Measurements from ENCODE around the gene ZNF280A. TPM values are rescaled to one million over a fixed set of nuclear protein-coding genes. Genes with fewer than 3 reads are reported as not detected.

Gene ZNF280A
- total and polyA plus RNA-seq, 2 experiments from 2014 or later = not detected

DNA sequence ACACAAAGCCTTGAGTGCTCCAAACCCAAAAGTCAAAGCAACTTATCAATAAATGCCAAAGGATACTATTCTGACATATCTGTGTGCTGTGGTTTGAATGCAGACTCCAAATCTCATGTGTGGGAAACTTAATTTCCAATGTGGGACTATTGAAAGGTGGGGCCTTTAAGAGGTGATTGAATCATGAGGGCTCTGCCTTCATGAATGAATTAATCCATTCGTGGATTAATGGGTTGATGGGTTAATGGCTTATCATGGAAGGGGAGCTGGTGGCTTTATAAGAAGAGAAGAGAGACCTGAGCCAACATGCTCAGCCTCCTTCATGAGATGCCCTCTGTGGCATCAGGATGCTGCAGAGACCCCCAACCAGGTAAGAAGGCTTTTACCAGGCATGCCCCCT, 16.8 kb upstream of the ZNF280A start:
- Histone ChIP-seq H3K79me2 (replicated peaks; ENCODE audit: insufficient read depth) (no peaks in the 10 kb centered on the region), H3K27ac (ENCODE audit: low read depth) (no peak overlapping the region), H2AFZ (no peak overlapping the region), H3K9me2 (ENCODE audit: insufficient read depth) (no peaks in the 10 kb centered on the region), H3K27me3 (ENCODE audit: insufficient read depth) (peaks cover 99% of the 10 kb centered on the region), H3K36me3 (ENCODE audit: insufficient read depth) (no peaks in the 10 kb centered on the region), H3K4me2 (no peak overlapping the region), H3F3A (replicated peaks; ENCODE audit: low read depth) (no peaks in the 10 kb centered on the region), H4K20me1 (replicated peaks; ENCODE audit: insufficient read depth) (no peaks in the 10 kb centered on the region), H3K4me1 (ENCODE audit: insufficient read depth) (no peaks in the 10 kb centered on the region), H3K4me3 (no peak overlapping the region)
- DNase-seq (ENCODE audit: low spot score) (no peak), ATAC-seq (no peak)
- peaks cover 10% of the 10 kb centered on the region; the same call in 2 of the 3 replicates for H3K9me3 Mint-ChIP-seq
- no peak overlapping the region for H3K27ac Mint-ChIP-seq
- TF ChIP-seq CREB1 (CRISPR knock-in tag; IDR thresholded peaks at IDR 0.05; ENCODE audit: low read depth) = no peak
- TF ChIP-seq POLR2AphosphoS5 (IDR thresholded peaks at IDR 0.05; ENCODE audit: low read depth) = no peak
- TF ChIP-seq, protein P1, sequence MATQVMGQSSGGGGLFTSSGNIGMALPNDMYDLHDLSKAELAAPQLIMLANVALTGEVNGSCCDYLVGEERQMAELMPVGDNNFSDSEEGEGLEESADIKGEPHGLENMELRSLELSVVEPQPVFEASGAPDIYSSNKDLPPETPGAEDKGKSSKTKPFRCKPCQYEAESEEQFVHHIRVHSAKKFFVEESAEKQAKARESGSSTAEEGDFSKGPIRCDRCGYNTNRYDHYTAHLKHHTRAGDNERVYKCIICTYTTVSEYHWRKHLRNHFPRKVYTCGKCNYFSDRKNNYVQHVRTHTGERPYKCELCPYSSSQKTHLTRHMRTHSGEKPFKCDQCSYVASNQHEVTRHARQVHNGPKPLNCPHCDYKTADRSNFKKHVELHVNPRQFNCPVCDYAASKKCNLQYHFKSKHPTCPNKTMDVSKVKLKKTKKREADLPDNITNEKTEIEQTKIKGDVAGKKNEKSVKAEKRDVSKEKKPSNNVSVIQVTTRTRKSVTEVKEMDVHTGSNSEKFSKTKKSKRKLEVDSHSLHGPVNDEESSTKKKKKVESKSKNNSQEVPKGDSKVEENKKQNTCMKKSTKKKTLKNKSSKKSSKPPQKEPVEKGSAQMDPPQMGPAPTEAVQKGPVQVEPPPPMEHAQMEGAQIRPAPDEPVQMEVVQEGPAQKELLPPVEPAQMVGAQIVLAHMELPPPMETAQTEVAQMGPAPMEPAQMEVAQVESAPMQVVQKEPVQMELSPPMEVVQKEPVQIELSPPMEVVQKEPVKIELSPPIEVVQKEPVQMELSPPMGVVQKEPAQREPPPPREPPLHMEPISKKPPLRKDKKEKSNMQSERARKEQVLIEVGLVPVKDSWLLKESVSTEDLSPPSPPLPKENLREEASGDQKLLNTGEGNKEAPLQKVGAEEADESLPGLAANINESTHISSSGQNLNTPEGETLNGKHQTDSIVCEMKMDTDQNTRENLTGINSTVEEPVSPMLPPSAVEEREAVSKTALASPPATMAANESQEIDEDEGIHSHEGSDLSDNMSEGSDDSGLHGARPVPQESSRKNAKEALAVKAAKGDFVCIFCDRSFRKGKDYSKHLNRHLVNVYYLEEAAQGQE (IDR thresholded peaks at IDR 0.05; ENCODE audit: unreplicated experiment) = no peak
- TF ChIP-seq EZH2phosphoT487 (IDR thresholded peaks at IDR 0.05; ENCODE audit: unreplicated experiment) = no peak
- TF ChIP-seq EZH2 (IDR thresholded peaks at IDR 0.05; ENCODE audit: low read depth, unreplicated experiment) = no peak
- TF ChIP-seq ZNF114 (CRISPR knock-in tag; IDR thresholded peaks at IDR 0.05) = no peak
- TF ChIP-seq, protein P2, sequence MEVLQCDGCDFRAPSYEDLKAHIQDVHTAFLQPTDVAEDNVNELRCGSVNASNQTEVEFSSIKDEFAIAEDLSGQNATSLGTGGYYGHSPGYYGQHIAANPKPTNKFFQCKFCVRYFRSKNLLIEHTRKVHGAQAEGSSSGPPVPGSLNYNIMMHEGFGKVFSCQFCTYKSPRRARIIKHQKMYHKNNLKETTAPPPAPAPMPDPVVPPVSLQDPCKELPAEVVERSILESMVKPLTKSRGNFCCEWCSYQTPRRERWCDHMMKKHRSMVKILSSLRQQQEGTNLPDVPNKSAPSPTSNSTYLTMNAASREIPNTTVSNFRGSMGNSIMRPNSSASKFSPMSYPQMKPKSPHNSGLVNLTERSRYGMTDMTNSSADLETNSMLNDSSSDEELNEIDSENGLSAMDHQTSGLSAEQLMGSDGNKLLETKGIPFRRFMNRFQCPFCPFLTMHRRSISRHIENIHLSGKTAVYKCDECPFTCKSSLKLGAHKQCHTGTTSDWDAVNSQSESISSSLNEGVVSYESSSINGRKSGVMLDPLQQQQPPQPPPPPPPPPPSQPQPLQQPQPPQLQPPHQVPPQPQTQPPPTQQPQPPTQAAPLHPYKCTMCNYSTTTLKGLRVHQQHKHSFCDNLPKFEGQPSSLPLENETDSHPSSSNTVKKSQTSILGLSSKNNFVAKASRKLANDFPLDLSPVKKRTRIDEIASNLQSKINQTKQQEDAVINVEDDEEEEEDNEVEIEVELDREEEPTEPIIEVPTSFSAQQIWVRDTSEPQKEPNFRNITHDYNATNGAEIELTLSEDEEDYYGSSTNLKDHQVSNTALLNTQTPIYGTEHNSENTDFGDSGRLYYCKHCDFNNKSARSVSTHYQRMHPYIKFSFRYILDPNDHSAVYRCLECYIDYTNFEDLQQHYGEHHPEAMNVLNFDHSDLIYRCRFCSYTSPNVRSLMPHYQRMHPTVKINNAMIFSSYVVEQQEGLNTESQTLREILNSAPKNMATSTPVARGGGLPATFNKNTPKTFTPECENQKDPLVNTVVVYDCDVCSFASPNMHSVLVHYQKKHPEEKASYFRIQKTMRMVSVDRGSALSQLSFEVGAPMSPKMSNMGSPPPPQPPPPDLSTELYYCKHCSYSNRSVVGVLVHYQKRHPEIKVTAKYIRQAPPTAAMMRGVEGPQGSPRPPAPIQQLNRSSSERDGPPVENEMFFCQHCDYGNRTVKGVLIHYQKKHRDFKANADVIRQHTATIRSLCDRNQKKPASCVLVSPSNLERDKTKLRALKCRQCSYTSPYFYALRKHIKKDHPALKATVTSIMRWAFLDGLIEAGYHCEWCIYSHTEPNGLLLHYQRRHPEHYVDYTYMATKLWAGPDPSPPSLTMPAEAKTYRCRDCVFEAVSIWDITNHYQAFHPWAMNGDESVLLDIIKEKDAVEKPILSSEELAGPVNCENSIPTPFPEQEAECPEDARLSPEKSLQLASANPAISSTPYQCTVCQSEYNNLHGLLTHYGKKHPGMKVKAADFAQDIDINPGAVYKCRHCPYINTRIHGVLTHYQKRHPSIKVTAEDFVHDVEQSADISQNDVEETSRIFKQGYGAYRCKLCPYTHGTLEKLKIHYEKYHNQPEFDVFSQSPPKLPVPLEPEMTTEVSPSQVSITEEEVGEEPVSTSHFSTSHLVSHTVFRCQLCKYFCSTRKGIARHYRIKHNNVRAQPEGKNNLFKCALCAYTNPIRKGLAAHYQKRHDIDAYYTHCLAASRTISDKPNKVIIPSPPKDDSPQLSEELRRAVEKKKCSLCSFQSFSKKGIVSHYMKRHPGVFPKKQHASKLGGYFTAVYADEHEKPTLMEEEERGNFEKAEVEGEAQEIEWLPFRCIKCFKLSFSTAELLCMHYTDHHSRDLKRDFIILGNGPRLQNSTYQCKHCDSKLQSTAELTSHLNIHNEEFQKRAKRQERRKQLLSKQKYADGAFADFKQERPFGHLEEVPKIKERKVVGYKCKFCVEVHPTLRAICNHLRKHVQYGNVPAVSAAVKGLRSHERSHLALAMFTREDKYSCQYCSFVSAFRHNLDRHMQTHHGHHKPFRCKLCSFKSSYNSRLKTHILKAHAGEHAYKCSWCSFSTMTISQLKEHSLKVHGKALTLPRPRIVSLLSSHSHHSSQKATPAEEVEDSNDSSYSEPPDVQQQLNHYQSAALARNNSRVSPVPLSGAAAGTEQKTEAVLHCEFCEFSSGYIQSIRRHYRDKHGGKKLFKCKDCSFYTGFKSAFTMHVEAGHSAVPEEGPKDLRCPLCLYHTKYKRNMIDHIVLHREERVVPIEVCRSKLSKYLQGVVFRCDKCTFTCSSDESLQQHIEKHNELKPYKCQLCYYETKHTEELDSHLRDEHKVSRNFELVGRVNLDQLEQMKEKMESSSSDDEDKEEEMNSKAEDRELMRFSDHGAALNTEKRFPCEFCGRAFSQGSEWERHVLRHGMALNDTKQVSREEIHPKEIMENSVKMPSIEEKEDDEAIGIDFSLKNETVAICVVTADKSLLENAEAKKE (CRISPR knock-in tag; IDR thresholded peaks at IDR 0.05) = no peak
- no peak for TF ChIP-seq ZNF331 (CRISPR knock-in tag; IDR thresholded peaks at IDR 0.05; ENCODE audit: low read depth)
- no peak for TF ChIP-seq NANOG (IDR thresholded peaks at IDR 0.05; ENCODE audit: borderline replicate concordance)
- TF ChIP-seq, protein P3, sequence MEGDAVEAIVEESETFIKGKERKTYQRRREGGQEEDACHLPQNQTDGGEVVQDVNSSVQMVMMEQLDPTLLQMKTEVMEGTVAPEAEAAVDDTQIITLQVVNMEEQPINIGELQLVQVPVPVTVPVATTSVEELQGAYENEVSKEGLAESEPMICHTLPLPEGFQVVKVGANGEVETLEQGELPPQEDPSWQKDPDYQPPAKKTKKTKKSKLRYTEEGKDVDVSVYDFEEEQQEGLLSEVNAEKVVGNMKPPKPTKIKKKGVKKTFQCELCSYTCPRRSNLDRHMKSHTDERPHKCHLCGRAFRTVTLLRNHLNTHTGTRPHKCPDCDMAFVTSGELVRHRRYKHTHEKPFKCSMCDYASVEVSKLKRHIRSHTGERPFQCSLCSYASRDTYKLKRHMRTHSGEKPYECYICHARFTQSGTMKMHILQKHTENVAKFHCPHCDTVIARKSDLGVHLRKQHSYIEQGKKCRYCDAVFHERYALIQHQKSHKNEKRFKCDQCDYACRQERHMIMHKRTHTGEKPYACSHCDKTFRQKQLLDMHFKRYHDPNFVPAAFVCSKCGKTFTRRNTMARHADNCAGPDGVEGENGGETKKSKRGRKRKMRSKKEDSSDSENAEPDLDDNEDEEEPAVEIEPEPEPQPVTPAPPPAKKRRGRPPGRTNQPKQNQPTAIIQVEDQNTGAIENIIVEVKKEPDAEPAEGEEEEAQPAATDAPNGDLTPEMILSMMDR (conservative IDR thresholded peaks at IDR 0.05; ENCODE audit: low read depth in 2 of 2) = no peak
- no peak for TF ChIP-seq STAT1 (IDR thresholded peaks at IDR 0.05; ENCODE audit: unreplicated experiment)
- no peak for TF ChIP-seq JUNB (IDR thresholded peaks at IDR 0.05; ENCODE audit: unreplicated experiment)
- TF ChIP-seq, protein P4, sequence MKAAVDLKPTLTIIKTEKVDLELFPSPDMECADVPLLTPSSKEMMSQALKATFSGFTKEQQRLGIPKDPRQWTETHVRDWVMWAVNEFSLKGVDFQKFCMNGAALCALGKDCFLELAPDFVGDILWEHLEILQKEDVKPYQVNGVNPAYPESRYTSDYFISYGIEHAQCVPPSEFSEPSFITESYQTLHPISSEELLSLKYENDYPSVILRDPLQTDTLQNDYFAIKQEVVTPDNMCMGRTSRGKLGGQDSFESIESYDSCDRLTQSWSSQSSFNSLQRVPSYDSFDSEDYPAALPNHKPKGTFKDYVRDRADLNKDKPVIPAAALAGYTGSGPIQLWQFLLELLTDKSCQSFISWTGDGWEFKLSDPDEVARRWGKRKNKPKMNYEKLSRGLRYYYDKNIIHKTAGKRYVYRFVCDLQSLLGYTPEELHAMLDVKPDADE (IDR thresholded peaks at IDR 0.05) = no peak
- H3K4me3 Mint-ChIP-seq = no peak overlapping the region
- peaks cover 72% of the 10 kb centered on the region for H3K27me3 Mint-ChIP-seq (ENCODE audit: insufficient read depth, low read depth, poor library complexity)
- H3K4me1 Mint-ChIP-seq = no peaks in the 10 kb centered on the region
- no peaks in the 10 kb centered on the region for H3K36me3 Mint-ChIP-seq (ENCODE audit: low read depth)

Measured in GM23338 (cell line).